ENCODE measurements around the gene AFAP1L2.

AFAP1L2 gene

GRCh38 chr10:114295393-114295792 lies 108.9 kb downstream of the AFAP1L2 start:
- TF ChIP-seq MAX (IDR thresholded peaks at IDR 0.05) (no peak), CREB1 (IDR thresholded peaks at IDR 0.05; ENCODE audit: low read depth) (no peak)

- no peak for TF ChIP-seq CREB1 (IDR thresholded peaks at IDR 0.05; ENCODE audit: low read depth)
- no peak for TF ChIP-seq TAF1 (IDR thresholded peaks at IDR 0.05; ENCODE audit: low read depth)
- TF ChIP-seq MAX (IDR thresholded peaks at IDR 0.05): no peak
- no peak for TF ChIP-seq TEAD4 (IDR thresholded peaks at IDR 0.05)
- TF ChIP-seq NFIC (IDR thresholded peaks at IDR 0.05): no peak
- no peak for TF ChIP-seq ZBTB7A (IDR thresholded peaks at IDR 0.05; ENCODE audit: low read depth)
- TF ChIP-seq EGR1 (IDR thresholded peaks at IDR 0.05): no peak
- TF ChIP-seq CEBPB (IDR thresholded peaks at IDR 0.05): no peak
- TF ChIP-seq REST (IDR thresholded peaks at IDR 0.05; ENCODE audit: low read depth): no peak
- TF ChIP-seq YY1 (IDR thresholded peaks at IDR 0.05; ENCODE audit: low read depth): no peak
- TF ChIP-seq FOXM1 (IDR thresholded peaks at IDR 0.05; ENCODE audit: borderline replicate concordance, low read depth): no peak
- TF ChIP-seq USF1 (IDR thresholded peaks at IDR 0.05): no peak
- no peak for TF ChIP-seq TCF12 (IDR thresholded peaks at IDR 0.05; ENCODE audit: low read depth)
- TF ChIP-seq EP300 (IDR thresholded peaks at IDR 0.05; ENCODE audit: borderline replicate concordance): no peak
- no peak for TF ChIP-seq RAD21 (IDR thresholded peaks at IDR 0.05; ENCODE audit: low read depth)
These were observed 109.8 kb downstream of the AFAP1L2 start for GRCh38 chr10:114294549-114294948.

- TF ChIP-seq TCF12 (IDR thresholded peaks at IDR 0.05; ENCODE audit: low read depth) (no peak), REST (IDR thresholded peaks at IDR 0.05; ENCODE audit: low read depth) (no peak), TAF1 (IDR thresholded peaks at IDR 0.05; ENCODE audit: low read depth) (no peak), MAX (IDR thresholded peaks at IDR 0.05) (no peak), FOXM1 (IDR thresholded peaks at IDR 0.05; ENCODE audit: borderline replicate concordance, low read depth) (no peak), EGR1 (IDR thresholded peaks at IDR 0.05) (no peak), NFIC (IDR thresholded peaks at IDR 0.05) (no peak), CREB1 (IDR thresholded peaks at IDR 0.05; ENCODE audit: low read depth) (no peak), USF1 (IDR thresholded peaks at IDR 0.05) (no peak), RAD21 (IDR thresholded peaks at IDR 0.05; ENCODE audit: low read depth) (no peak)
These were observed 111.2 kb downstream of the AFAP1L2 start for GRCh38 chr10:114293075-114293474.

GRCh38 chr10:114291516-114291915 lies 112.8 kb downstream of the AFAP1L2 start:
- TF ChIP-seq MAX (IDR thresholded peaks at IDR 0.05): no peak
- TF ChIP-seq USF1 (IDR thresholded peaks at IDR 0.05): no peak
- TF ChIP-seq CREB1 (IDR thresholded peaks at IDR 0.05; ENCODE audit: low read depth): no peak
- no peak for TF ChIP-seq YY1 (IDR thresholded peaks at IDR 0.05; ENCODE audit: low read depth)
- no peak for TF ChIP-seq REST (IDR thresholded peaks at IDR 0.05; ENCODE audit: low read depth)
- TF ChIP-seq TAF1 (IDR thresholded peaks at IDR 0.05; ENCODE audit: low read depth): no peak
- no peak for TF ChIP-seq EP300 (IDR thresholded peaks at IDR 0.05; ENCODE audit: borderline replicate concordance)
- TF ChIP-seq ZBTB7A (IDR thresholded peaks at IDR 0.05; ENCODE audit: low read depth): no peak
- no peak for TF ChIP-seq TCF12 (IDR thresholded peaks at IDR 0.05; ENCODE audit: low read depth)
- TF ChIP-seq NFIC (IDR thresholded peaks at IDR 0.05): no peak
